Measurements from ENCODE around the gene CCNY. TPM values are rescaled to one million over a fixed set of nuclear protein-coding genes. Genes with fewer than 3 reads are reported as not detected.

CCNY gene
- total and polyA plus RNA-seq, 2 of the 13 experiments (the other 11 are each of a cell fraction or from before 2014, with no cell fraction given), result 48.2 to 54.7 TPM

DNA sequence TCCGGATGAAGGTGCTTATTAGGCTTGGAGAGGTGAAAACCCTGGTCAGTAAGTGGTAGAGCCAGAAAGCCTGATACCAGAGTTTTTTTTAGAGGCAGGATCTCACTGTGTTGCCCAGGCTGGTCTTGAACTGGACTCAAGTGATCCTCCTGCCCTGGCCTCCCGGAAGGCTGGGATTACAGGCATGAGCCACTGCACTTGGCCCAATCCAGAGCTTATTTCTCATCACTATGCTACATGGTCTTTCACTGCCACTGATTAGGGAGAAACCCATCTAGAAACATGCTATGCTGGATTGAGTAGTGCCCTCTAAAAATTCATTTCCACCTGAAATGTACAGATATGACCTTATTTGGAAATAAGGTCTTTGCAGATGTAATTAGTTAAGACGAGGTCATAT lies 240.4 kb downstream of the CCNY start (continued):
- TF ChIP-seq, protein P1, sequence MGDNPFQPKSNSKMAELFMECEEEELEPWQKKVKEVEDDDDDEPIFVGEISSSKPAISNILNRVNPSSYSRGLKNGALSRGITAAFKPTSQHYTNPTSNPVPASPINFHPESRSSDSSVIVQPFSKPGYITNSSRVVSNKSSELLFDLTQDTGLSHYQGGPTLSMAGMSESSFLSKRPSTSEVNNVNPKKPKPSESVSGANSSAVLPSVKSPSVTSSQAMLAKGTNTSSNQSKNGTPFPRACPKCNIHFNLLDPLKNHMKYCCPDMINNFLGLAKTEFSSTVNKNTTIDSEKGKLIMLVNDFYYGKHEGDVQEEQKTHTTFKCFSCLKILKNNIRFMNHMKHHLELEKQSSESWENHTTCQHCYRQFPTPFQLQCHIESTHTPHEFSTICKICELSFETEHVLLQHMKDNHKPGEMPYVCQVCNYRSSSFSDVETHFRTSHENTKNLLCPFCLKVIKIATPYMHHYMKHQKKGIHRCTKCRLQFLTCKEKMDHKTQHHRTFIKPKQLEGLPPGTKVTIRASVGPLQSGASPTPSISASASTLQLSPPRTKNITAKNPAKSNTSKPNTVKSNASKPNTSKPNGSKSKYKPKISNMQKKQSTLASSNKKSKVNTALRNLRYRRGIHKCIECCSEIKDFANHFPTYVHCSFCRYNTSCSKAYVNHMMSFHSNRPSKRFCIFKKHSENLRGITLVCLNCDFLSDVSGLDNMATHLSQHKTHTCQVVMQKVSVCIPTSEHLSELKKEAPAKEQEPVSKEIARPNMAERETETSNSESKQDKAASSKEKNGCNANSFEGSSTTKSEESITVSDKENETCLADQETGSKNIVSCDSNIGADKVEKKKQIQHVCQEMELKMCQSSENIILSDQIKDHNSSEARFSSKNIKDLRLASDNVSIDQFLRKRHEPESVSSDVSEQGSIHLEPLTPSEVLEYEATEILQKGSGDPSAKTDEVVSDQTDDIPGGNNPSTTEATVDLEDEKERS (CRISPR knock-in tag; IDR thresholded peaks at IDR 0.05), result no peak
- TF ChIP-seq, protein P2, sequence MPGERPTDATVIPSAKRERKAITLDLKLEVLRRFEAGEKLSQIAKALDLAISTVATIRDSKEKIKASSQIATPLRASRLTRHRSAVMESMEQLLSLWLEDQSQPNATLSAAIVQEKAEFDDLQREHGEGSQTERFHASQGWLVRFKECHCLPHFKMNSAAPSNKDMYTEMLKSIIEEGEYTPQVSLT (CRISPR knock-in tag; IDR thresholded peaks at IDR 0.05; ENCODE audit: borderline replicate concordance, low read depth), result no peak
- TF ChIP-seq, protein P3, sequence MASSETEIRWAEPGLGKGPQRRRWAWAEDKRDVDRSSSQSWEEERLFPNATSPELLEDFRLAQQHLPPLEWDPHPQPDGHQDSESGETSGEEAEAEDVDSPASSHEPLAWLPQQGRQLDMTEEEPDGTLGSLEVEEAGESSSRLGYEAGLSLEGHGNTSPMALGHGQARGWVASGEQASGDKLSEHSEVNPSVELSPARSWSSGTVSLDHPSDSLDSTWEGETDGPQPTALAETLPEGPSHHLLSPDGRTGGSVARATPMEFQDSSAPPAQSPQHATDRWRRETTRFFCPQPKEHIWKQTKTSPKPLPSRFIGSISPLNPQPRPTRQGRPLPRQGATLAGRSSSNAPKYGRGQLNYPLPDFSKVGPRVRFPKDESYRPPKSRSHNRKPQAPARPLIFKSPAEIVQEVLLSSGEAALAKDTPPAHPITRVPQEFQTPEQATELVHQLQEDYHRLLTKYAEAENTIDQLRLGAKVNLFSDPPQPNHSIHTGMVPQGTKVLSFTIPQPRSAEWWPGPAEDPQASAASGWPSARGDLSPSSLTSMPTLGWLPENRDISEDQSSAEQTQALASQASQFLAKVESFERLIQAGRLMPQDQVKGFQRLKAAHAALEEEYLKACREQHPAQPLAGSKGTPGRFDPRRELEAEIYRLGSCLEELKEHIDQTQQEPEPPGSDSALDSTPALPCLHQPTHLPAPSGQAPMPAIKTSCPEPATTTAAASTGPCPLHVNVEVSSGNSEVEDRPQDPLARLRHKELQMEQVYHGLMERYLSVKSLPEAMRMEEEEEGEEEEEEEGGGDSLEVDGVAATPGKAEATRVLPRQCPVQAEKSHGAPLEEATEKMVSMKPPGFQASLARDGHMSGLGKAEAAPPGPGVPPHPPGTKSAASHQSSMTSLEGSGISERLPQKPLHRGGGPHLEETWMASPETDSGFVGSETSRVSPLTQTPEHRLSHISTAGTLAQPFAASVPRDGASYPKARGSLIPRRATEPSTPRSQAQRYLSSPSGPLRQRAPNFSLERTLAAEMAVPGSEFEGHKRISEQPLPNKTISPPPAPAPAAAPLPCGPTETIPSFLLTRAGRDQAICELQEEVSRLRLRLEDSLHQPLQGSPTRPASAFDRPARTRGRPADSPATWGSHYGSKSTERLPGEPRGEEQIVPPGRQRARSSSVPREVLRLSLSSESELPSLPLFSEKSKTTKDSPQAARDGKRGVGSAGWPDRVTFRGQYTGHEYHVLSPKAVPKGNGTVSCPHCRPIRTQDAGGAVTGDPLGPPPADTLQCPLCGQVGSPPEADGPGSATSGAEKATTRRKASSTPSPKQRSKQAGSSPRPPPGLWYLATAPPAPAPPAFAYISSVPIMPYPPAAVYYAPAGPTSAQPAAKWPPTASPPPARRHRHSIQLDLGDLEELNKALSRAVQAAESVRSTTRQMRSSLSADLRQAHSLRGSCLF (CRISPR knock-in tag; IDR thresholded peaks at IDR 0.05; ENCODE audit: borderline replicate concordance), result no peak
- TF ChIP-seq, protein P4, sequence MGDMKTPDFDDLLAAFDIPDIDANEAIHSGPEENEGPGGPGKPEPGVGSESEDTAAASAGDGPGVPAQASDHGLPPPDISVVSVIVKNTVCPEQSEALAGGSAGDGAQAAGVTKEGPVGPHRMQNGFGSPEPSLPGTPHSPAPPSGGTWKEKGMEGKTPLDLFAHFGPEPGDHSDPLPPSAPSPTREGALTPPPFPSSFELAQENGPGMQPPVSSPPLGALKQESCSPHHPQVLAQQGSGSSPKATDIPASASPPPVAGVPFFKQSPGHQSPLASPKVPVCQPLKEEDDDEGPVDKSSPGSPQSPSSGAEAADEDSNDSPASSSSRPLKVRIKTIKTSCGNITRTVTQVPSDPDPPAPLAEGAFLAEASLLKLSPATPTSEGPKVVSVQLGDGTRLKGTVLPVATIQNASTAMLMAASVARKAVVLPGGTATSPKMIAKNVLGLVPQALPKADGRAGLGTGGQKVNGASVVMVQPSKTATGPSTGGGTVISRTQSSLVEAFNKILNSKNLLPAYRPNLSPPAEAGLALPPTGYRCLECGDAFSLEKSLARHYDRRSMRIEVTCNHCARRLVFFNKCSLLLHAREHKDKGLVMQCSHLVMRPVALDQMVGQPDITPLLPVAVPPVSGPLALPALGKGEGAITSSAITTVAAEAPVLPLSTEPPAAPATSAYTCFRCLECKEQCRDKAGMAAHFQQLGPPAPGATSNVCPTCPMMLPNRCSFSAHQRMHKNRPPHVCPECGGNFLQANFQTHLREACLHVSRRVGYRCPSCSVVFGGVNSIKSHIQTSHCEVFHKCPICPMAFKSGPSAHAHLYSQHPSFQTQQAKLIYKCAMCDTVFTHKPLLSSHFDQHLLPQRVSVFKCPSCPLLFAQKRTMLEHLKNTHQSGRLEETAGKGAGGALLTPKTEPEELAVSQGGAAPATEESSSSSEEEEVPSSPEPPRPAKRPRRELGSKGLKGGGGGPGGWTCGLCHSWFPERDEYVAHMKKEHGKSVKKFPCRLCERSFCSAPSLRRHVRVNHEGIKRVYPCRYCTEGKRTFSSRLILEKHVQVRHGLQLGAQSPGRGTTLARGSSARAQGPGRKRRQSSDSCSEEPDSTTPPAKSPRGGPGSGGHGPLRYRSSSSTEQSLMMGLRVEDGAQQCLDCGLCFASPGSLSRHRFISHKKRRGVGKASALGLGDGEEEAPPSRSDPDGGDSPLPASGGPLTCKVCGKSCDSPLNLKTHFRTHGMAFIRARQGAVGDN (CRISPR knock-in tag; IDR thresholded peaks at IDR 0.05), result no peak
- no peak for TF ChIP-seq GABPA (IDR thresholded peaks at IDR 0.05; ENCODE audit: low read depth, low read length)
- no peak for TF ChIP-seq GABPA (CRISPR knock-in tag; IDR thresholded peaks at IDR 0.05; ENCODE audit: low read depth)
- no peak for TF ChIP-seq KAT8 (CRISPR knock-in tag; IDR thresholded peaks at IDR 0.05)
- TF ChIP-seq, protein P5, sequence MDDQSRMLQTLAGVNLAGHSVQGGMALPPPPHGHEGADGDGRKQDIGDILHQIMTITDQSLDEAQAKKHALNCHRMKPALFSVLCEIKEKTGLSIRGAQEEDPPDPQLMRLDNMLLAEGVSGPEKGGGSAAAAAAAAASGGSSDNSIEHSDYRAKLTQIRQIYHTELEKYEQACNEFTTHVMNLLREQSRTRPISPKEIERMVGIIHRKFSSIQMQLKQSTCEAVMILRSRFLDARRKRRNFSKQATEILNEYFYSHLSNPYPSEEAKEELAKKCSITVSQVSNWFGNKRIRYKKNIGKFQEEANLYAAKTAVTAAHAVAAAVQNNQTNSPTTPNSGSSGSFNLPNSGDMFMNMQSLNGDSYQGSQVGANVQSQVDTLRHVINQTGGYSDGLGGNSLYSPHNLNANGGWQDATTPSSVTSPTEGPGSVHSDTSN (CRISPR knock-in tag; IDR thresholded peaks at IDR 0.05; ENCODE audit: borderline replicate concordance), result no peak
- TF ChIP-seq NCOA5 (CRISPR knock-in tag; IDR thresholded peaks at IDR 0.05), result no peak
- TF ChIP-seq, protein P6, sequence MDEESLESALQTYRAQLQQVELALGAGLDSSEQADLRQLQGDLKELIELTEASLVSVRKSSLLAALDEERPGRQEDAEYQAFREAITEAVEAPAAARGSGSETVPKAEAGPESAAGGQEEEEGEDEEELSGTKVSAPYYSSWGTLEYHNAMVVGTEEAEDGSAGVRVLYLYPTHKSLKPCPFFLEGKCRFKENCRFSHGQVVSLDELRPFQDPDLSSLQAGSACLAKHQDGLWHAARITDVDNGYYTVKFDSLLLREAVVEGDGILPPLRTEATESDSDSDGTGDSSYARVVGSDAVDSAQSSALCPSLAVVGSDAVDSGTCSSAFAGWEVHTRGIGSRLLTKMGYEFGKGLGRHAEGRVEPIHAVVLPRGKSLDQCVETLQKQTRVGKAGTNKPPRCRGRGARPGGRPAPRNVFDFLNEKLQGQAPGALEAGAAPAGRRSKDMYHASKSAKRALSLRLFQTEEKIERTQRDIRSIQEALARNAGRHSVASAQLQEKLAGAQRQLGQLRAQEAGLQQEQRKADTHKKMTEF (CRISPR knock-in tag; IDR thresholded peaks at IDR 0.05), result no peak
- no peak for TF ChIP-seq ZNF614 (CRISPR knock-in tag; IDR thresholded peaks at IDR 0.05; ENCODE audit: borderline replicate concordance)
- TF ChIP-seq RXRA (CRISPR knock-in tag; IDR thresholded peaks at IDR 0.05), result no peak

All from HepG2 (cell line).